Activated naive CD8-positive, alpha-beta T cell treated with anti-CD3 and anti-CD28 coated beads, Interleukin-2, amount 50 U/mL, for 16 hours (primary cell): ENCODE measurements around the gene TSPAN32.

Experiments used
- DNase-seq: peaks from one replicate; pipeline ENCODE4 v3.0.0-alpha.2; 2020; ENCODE audit warnings: low read depth, low spot score

TSPAN32 gene

DNA sequence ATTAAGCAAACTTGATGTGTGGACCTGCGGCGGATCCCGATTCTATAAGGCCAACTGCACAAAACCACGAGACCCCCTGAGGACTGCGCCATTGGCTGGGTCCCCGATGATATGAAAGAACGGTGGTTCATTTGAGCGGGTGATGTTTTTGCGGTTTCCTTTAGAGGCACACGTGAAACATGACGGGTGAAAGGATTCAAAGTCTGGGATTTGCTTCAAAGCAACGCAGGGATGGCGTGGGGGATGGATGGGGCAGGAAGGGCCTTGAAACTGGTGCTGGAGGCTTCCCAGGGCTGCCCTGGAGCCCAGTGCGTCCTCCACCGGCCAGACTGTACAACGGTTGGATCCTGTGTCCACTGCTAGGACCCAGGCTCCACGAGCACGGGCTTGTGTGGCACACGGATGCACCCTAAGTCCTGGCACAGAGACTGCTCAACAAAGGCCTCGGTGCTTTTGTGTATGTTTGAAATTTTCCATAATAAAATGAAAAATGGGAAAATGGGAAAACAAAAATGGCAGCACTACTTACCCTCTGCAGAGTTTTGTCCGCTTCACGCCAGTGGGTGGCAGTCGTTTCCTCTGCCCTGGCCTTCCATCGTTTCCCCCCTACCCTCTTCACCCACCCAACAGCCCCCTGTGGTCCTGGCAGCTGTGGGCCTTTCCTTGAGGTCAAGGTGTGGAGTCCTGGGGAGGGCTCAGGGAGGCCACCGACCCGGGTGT is 35.1 kb upstream of the TSPAN32 start:
- no peak for DNase-seq

- no peak for DNase-seq
Observed at GRCh38 chr11:2267306-2267850, 34.4 kb upstream of the TSPAN32 start.

DNA sequence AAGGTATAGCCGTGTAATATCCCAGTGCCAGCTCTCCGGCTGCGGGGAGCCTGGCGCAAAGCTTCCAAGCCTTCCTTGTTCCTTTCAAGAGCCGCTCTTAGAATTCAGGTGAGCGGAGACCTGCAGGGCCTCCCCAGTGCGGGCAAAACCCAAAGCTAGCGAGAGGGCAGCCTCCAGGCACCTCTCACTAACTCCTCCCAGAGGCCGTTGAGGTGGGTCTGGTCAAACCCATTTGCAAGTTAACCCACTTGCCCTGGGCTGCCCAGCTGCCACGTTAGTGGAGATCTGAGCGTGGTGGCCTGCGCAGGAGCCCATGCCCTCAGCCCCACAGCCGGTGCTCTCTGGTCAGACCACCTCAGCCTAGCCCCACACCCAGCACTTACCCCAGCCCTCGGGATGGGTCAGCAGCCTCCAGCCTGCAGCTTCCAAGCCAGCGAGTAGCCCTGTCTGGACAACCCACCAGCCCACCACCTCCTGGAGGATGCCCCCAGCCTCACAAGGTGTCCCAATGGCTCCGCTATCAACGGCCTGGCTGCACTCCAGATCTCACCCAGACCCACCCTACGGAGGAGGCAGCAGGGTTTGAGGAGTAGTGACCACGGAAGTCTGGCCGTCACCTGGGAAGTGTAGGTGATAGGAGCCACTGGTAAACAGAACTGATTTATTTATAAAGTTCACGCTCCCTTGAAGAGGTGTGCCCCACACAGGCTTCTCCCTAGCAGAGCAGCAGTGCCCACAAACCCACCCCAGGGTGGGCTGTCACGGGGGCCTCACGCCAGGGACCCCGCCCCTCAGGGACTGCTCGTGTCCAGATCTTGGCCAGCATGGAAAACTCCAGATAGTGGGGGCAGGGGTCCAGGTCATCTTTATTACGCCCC is 33.7 kb upstream of the TSPAN32 start:
- no peak for DNase-seq

DNA sequence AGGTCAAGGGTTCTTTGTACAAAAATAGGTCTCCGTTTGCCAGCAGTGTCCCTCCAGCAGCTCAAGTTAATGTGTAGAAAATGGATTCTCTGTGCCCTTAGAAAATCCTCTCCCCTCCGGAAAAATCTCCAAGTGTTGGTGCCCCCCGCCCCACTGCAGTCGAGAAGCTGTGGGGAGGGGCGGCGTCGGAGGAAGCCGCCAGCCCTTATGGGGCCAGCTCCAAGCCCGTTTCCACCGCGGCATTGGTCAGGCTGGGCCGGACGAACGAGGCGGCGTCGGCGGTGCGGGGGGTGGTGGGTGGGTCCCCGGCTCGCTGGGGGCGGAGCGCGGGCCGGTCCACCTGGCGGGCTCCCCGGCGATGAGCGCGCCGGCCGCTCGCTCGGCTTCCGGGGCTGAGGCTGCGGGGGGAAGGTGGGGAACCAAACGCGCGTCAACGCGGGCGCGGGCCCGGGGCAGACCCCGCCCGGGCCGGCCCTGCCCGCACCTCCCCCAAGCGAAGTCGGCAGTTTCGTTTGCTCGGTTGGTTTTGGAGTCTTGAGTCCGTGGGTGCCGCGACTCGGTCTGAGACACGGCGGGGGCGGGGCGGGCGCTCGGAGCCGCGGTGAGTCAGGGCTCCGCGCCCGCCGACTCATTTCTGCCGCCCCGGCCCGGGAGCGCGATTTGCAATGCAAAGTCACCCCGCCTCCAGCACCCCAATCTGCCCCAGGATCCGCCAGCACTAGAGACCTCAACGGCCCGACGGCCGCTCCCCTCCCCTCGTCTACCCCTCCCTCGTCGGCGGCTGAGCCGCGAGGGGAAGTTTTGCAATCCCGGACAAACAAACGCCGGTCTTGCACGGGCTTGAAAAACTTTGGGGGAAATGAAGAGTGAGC is 32.8 kb upstream of the TSPAN32 start:
- DNase-seq = peak; percentile 60

DNA sequence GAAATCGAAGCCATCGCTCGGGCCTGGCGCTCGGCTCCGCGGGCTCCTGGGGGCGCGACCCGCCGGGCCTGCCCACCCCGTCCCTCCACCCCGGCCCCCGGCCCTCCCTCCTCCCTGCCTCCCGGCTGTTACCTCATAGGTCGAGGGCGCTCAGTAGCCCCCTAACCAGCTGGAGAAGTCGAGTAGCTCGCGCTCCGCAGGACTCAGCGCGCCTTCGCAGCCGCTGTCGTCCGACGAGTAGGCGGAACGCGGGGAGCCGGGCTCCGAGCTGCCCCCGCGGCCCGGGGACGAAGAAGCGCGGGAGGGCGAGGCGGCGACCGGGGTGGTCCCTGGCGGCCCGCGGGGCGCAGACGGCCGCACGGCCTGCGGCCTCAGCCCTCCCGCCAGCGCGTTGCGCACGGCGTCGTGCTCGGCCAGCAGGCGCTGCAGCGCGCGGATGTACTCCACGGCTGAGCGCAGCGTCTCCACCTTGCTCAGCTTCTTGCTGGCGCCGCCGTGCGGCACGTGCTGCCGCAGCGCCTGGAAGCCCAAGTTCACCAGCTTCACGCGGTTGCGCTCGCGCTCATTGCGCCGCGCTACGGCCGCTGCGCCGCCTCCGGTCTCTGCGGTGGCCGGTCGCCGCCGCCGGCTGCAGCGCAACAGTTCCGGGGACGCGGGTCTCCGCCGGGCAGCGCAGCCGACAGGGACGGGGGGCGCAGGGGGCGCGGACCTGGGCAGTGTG is 32.1 kb upstream of the TSPAN32 start:
- no peak for DNase-seq

DNA sequence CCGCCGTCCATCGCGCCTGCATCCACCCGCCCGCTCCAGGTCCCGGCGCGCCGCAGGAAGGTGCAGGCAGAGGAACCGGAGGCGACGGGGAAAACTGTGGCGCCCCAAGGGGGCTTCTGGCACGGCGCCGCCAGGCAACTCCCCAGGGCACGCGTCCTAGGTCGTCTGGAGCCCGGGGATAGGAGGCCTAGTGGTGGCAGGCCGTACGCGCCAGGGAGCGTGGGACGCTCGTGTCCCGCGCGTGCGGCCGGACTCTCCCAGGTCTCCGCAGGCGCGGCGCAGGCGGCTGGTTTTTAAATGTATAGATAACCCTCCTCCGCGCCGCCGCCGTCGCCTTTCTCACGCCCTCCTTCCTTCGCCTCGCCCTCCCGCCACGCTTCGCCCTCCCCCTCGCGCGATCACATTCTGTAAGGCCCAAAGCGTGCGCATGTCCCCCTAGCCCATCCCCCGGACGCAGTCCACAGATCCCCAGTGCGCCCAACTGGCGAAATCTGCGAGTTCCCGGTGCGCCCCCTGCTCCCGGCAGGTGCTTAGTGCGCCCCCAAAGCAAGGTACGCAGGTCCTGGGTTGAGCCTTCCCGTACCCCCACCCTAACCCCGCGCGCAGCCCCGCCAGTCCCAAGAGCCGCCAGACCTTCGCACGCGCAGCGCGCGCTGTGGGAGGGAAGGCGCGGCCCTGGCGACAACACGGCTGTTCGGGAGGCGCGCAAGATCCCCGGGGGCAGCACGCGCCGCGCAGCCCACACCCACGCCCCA is 31.3 kb upstream of the TSPAN32 start, which contains the start of gene ASCL2:
Gene ASCL2 (minus strand): TSS at position 267 of the 755 bp plus-strand sequence. CDS start 256 bp downstream, at position 11.
- DNase-seq = no peak

GRCh38 chr11:2271077-2271326 is 30.8 kb upstream of the TSPAN32 start:
- DNase-seq = no peak

- no peak for DNase-seq
Observed at GRCh38 chr11:2271327-2272227, 30.2 kb upstream of the TSPAN32 start.

DNA sequence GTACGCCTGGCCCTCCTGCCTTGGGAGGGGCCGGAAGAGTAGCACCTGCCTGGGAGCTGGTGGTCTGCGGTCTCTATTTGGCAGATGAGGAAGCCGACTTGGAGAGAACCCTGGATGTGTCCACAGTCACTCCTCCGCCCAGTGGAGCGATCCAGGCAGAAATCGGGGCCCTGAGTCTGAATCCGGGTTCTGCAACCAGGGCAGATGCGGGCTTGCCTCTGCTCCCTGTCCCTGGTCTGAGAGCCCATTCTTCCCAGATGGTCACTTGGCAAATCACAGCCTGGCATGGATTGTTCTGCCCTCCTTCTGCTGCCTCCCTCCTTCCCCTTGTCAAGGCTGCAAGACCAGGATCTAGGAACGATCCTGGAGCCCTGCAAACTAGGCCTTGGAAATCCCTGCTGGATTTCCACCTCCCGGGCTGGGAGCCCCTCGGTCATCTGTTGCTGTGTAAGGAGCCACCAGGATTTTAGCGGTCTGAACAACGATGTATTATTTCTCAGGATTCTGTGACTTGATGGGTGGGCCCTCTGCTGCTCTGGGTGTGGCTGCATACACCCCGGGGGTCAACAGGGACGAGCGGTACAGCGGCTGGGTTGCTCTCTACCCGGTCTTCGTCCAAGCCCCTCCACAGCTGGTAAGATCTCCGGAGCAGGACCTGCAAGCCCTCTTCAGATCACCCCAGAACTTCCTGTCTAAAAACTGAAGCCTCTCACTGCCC is 29.4 kb upstream of the TSPAN32 start:
- DNase-seq = no peak

DNA sequence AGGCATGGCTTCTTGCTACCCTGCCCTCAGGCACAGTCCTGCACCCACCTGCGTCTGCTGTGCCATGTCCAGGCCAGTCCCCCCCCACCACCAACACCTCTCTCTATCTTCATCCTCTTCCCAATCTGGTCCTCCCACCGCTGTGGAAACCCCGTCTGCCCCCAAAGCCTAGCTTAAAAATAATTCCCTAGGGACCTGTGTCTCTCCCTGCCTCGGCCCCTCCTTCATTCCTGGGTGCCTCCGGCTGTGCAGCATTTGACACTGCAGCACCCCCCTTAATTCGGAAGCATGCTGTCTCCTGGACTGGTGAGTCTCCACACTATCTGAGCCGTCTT is 28.9 kb upstream of the TSPAN32 start:
- DNase-seq = no peak

DNA sequence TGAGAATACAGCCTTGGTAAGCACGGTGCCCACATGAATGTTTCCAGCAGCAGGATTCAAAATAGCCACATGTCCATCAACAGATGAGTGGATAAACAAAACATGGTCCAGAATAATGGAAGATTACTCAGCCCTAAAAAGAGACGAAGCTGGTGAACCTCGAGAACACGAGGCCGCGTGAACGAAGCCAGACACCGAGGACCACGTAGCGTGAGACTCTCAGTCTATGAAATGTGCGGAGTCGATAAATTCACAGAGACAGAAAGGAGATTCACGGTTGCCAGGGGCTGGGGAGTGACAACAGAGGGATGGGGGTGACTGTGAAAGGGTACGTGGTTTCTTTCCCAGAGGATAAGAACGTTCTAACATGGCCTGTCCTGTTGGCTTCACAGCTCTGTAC is 28.5 kb upstream of the TSPAN32 start:
- DNase-seq = no peak

- no peak for DNase-seq
Observed at GRCh38 chr11:2273771-2274170, 28.0 kb upstream of the TSPAN32 start.

- no peak for DNase-seq
Observed at GRCh38 chr11:2275334-2276279, 26.2 kb upstream of the TSPAN32 start.

- no peak for DNase-seq
Observed at GRCh38 chr11:2276280-2277007, 25.4 kb upstream of the TSPAN32 start.

DNA sequence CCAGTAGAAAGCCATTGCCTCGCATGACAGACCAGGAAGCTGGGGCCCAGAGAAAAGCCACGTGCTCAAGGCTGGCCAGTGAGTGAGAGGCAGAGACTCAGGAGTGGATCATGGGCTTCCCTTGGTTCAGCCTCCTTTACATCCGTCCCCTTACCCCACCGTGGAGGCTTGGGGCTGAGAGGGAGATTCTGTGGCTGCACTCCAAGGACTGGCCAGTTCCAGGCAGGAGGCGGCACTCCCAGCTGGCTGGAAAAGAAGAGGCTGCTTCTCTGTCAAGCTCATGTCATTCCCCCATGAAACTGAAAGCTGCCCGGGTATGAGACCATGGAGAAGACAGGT is 24.8 kb upstream of the TSPAN32 start:
- no peak for DNase-seq

GRCh38 chr11:2277933-2278523 is 23.8 kb upstream of the TSPAN32 start:
- DNase-seq = no peak

- no peak for DNase-seq
Observed at GRCh38 chr11:2280208-2280607, 21.6 kb upstream of the TSPAN32 start.
